ENCODE results near the gene TOMM5. TPM values are rescaled to one million over a fixed set of nuclear protein-coding genes. Genes with fewer than 3 reads are reported as not detected.

The TOMM5 gene
- polyA plus RNA-seq, 1 donor from 2014 or later, result 262 TPM

- Histone ChIP-seq H3K9me3 (ENCODE audit: low read length) (no peaks in the 10 kb centered on the region), H4K20me1 (ENCODE audit: insufficient read depth) (no peaks in the 10 kb centered on the region), H3K27me3 (ENCODE audit: insufficient read depth, low read depth, low read length) (no peaks in the 10 kb centered on the region), H3K9me2 (ENCODE audit: insufficient read depth, low read length) (no peaks in the 10 kb centered on the region), H3K9ac (ENCODE audit: low read length) (no peak overlapping the region), H3K4me3 (ENCODE audit: low read length) (no peak overlapping the region), H3K27ac (ENCODE audit: low read length) (no peak overlapping the region), H2AFZ (ENCODE audit: low read depth, low read length) (no peak overlapping the region), H3K36me3 (ENCODE audit: insufficient read depth, low read length) (no peaks in the 10 kb centered on the region), H3K79me2 (replicated peaks; ENCODE audit: insufficient read depth, low read length) (no peaks in the 10 kb centered on the region), H3F3A (ENCODE audit: insufficient read depth, low read length, poor library complexity, severe bottlenecking) (no peaks in the 10 kb centered on the region), H3K4me2 (ENCODE audit: low read length) (no peak overlapping the region)
- no peak for TF ChIP-seq REST (IDR thresholded peaks at IDR 0.05; ENCODE audit: borderline replicate concordance)
- TF ChIP-seq EP300 (conservative IDR thresholded peaks at IDR 0.05; ENCODE audit: poor library complexity, severe bottlenecking), result no peak
- no peak for TF ChIP-seq TAF1 (IDR thresholded peaks at IDR 0.05; ENCODE audit: low read depth)
- TF ChIP-seq EZH2 (IDR thresholded peaks at IDR 0.05; ENCODE audit: borderline replicate concordance, insufficient read depth, low read length, poor library complexity, severe bottlenecking), result no peak
These were observed 43.4 kb upstream of the TOMM5 start for GRCh38 chr9:37635808-37636207.

DNA sequence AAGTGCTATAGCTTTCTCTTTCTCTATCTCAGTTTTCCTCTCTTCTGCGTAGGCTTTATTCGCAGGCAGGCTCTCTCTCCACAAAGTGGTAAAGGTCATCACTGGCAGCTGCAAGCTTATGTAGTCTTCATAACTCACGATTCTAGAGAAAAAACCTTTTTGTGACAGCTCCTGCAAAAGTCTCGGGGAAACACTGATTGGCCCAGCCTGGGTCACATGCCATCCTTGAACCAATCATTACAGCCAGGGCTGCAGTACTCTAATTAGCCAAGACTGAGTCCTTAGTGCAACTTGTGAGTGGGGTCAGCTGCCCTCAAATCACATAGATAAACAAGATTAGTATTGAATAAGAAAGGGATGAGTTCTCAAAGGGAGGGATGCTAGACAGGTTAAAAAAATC, 40.1 kb upstream of the TOMM5 start:
- Histone ChIP-seq H3K36me3 (ENCODE audit: insufficient read depth, low read length) (no peaks in the 10 kb centered on the region), H3K4me3 (ENCODE audit: low read length) (no peak overlapping the region), H3K27ac (ENCODE audit: low read length) (no peak overlapping the region), H3F3A (ENCODE audit: insufficient read depth, low read length, poor library complexity, severe bottlenecking) (no peaks in the 10 kb centered on the region), H3K9me3 (ENCODE audit: low read length) (no peaks in the 10 kb centered on the region), H3K9me2 (ENCODE audit: insufficient read depth, low read length) (no peaks in the 10 kb centered on the region), H4K20me1 (ENCODE audit: insufficient read depth) (no peaks in the 10 kb centered on the region), H2AFZ (ENCODE audit: low read depth, low read length) (no peak overlapping the region), H3K79me2 (replicated peaks; ENCODE audit: insufficient read depth, low read length) (no peaks in the 10 kb centered on the region), H3K4me2 (ENCODE audit: low read length) (no peak overlapping the region), H3K9ac (ENCODE audit: low read length) (no peak overlapping the region), H3K27me3 (ENCODE audit: insufficient read depth, low read depth, low read length) (no peaks in the 10 kb centered on the region)
- TF ChIP-seq SMC3 (conservative IDR thresholded peaks at IDR 0.05; ENCODE audit: poor library complexity) (no peak), POLR2AphosphoS5 (IDR thresholded peaks at IDR 0.05) (no peak), REST (IDR thresholded peaks at IDR 0.05; ENCODE audit: borderline replicate concordance) (no peak), RAD21 (conservative IDR thresholded peaks at IDR 0.05) (no peak), MXI1 (conservative IDR thresholded peaks at IDR 0.05; ENCODE audit: poor library complexity, severe bottlenecking) (no peak), TAF1 (IDR thresholded peaks at IDR 0.05; ENCODE audit: low read depth) (no peak)
- TF ChIP-seq, protein P1, sequence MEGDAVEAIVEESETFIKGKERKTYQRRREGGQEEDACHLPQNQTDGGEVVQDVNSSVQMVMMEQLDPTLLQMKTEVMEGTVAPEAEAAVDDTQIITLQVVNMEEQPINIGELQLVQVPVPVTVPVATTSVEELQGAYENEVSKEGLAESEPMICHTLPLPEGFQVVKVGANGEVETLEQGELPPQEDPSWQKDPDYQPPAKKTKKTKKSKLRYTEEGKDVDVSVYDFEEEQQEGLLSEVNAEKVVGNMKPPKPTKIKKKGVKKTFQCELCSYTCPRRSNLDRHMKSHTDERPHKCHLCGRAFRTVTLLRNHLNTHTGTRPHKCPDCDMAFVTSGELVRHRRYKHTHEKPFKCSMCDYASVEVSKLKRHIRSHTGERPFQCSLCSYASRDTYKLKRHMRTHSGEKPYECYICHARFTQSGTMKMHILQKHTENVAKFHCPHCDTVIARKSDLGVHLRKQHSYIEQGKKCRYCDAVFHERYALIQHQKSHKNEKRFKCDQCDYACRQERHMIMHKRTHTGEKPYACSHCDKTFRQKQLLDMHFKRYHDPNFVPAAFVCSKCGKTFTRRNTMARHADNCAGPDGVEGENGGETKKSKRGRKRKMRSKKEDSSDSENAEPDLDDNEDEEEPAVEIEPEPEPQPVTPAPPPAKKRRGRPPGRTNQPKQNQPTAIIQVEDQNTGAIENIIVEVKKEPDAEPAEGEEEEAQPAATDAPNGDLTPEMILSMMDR (IDR thresholded peaks at IDR 0.05; ENCODE audit: poor library complexity, severe bottlenecking), result no peak

All from neural cell (in vitro differentiated cells).